Activated CD4-positive, alpha-beta T cell treated with anti-CD3 and anti-CD28 coated beads, Interleukin-2, amount 50 U/mL, for 16 hours (primary cell): ENCODE data around the gene ABCC5.
"Not testable (repeated sequence)": the region's sequence is repeated elsewhere in the genome, so short reads cannot be mapped to it uniquely, and the experiment has no call there.

Experiments
- DNase-seq: peaks from one replicate; pipeline ENCODE4 v3.0.0-alpha.2; 2020

Gene ABCC5

DNA sequence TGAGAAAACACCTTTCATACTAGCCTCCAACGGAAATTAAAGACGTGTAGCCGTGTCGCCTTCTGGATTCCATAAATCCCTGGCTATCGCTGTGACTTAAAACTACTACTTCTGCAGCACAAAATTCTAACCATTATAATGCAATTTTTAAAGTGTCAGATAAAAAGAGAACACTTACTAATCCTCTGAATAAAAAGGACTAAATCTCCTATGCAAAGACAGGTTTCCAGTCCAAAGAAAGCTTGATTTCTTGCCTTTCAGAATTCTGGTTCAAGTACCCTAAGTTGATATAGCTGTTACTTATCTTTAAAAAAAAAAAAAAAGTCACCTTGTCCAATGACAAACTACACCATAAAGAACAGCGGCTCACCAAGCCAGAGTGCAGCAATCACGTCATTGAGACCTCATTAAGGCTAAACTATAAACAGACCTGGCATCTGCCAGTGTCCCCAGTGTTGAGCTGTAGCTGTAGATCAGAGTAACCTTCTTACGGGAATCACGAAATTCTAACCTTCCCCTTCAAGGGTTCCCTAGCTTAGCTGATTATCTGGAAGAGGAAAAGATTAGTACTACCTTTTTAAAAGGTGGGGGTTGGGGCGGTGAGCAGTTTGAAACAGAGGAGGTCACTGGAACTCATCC lies 2.2 kb downstream of the ABCC5 start:
- DNase-seq: no peak

DNA sequence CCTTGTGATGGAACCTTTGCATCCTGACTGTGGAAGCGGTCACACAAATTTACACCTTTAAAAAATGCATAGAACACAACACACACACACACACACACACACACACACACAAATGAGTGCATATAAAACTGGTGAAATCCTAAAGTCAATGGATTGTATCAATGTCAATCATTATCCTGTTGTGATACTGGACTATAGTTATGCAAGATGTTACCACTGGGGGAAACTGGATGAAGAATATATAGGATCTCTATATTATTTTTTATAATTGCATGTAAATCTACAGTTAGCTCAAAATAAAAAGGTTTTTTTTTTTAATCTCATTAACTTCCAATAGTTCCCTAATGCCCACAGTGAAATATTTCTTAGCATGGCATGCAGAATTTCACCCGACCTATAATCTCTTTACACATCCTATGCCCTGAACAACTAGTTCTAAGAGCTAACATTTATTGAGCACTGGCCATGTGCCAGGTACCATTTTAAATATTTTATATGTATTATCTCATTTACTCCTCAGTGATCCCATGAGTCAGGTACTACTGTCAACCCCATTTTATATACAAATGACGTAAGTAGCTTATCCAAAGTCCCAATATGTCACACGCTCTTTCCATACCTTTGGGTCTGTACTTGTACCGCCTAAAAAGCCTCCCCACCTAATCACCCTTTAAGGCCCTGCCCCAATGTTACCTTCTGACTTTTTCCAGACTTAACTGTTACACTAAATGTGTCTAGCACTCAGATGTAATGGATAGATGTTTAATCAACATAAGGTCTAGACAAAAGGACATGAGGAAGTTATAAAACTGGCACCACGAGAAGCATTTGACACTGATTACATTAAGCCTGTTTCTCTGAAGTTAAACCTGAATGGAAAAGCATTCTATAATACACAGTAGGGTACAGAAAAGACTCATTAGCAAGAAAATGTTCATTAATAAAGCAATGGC lies 5.5 kb downstream of the ABCC5 start:
- DNase-seq: no peak

DNA sequence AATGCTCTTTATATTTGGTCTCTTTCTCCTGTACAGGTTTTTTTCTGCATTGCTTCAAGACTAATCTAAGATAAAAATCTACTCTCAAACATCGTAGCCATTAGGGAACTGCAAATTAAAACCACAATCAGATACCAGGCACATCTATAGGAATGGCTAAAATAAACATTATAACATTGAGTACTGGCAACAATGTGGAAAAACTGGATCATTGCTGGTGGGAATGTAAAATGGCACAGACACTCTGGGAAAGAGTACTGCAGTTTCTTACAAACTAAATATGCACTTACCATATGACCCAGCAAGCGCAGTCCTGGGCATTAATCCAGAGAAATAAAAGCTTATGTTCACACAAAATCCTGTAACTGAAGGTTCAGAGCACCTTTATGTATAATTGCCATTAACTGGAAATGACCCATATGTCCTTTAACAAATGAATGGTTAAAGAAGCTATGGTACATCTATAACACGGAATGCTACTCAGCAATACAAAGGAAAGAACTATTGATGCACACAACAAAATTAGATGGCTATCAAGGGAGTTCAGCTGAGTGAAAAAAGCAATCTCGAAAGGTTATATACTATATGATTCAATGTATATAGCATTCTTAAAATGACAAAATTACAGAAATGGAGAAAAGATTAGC lies 6.3 kb downstream of the ABCC5 start:
- no peak for DNase-seq

DNA sequence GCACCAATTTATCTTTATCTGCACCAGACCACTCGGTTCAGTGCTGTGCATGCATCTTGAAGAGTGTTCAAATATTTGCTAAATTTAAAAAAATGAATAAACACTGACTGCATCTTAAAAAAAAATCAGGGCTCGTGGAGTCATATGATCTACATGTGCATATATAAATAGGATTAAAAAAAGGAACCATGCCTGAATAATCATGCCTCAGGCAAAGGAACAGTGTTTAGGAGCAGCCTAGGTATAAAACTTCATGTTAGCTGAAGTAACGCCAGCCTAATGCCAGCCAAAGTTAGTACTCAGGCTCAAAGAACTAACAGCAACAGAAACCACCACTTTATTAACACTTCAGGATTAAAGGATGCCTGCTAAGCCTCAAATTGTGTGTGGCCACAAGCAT lies 9.5 kb downstream of the ABCC5 start:
- DNase-seq: no peak

DNA sequence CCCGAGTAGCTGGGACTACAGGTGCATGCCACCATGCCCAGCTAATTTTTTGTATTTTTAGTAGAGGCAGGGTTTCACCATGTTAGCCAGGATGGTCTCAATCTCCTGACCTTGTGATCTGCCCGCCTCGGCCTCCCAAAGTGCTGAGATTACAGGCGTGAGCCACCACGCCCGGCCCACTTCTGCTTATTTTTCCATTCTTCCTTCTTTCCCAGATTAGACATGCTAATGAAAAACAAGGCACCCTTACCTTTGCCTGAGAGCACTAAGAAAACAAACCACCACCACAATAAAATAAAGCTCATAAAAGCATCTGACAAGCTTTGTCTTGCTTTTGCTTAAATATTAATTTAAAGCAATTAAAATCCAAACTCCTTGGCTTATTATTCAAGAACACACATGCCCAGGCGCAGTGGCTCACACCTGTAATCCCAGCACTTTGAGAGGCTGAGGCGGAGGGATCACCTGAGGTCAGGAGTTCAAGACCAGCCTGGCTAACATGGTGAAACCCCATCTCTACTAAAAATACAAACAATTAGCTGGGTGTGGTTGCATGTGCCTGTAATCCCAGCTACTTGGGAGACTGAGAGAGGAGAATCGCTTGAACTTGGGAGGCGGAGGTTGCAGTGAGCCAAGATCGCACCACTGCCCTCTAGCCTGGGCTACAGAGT lies 10.4 kb downstream of the ABCC5 start:
- not testable (repeated sequence) for DNase-seq

DNA sequence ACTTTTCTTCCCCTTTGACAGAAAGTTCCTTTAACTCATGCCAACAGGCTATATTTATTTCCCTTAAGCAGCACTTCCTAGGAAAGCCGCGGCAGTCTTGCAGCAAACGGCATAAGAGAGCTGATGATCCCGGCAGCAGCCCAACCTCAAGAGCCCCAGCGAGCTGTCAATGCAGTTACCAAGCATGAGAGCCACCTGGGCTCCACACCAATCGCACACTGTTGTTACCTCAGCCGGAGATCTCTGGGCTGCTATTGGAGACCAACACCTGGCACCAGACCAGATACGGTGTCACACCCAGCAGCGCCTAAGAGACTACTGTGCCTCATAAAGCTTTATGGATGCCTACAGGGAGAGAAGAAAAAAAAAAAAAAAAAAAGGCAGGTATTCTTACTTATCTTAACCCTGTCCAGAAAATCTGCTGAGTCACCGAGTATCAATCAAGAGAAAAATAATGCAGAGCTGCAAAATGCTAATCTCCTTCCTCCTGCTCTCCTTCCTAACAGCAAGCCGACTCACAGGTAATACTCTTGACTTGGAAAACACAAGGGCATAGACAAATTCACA lies 11.7 kb downstream of the ABCC5 start:
- DNase-seq: no peak

DNA sequence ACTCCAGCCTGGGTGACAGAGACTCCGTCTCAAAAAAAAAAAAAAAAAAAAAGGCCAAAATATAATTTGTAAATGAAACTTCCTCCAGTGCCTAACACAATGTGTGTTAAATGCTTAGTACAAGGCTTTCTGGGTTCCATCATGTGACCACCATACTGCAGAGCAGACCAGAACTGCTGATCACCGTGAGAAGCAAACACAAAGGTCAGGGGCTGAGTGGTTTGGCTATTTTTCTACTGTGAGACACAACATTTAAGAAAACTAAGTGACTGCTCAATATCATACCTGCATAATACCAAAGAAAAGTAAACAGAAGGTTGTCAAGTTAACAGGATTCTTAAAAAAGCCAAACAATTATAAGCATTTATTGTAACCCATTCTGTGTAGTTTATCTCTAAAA lies 13.2 kb downstream of the ABCC5 start:
- no peak for DNase-seq

DNA sequence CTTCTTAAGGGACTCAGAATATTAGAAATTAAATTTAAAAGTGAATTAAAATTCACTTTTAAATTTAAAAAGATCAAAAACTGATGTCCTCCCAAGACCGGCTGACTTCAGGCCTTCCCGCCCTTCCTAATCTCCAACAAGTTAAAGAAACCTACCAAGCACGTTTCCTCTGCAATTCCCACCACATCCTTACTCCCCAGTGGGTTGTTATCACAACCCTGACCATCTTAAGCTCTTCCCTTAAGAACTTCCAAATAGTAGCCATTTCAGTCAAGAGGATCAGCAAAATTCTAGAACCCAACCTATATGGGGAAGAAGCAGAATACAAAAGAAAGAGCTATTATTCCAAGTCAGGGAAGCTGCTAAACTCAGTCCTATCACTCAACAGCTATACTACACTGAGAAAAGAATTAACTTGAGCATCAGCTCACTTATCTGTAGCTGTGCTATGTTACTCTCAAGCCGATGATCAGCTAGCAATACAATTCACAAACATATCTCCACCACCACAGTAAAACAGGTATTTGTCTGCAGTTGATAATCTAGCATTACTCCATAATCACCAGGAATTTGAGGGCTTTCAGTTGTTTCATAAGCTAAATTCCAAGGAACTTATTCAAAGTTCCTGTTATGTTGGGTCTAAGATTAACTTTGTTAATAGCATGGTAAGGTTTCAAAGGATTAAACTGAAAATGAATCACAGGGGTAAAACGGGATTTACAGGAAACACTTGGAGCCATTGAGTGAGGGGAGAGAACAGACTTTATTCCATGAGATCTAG lies 14.3 kb downstream of the ABCC5 start:
- no peak for DNase-seq

DNA sequence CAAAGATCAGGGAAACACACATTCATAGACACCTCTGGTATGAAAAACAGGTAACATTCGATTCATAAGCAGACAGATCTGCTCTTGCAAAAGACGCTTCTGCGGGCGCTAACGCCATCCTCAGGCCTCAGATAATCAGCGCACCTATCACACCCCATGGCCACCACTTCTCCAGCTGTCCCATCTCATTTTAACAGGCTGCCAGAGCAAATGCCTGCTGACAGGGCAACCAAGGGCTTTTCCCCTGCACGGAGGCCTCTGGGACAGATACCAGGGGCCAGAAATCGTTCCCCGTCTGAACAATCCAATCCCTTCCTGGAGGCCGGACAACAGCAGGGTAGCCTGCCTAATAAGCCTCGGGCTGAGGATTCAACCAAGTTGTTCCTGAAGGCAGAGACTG lies 15.2 kb downstream of the ABCC5 start:
- DNase-seq: no peak

DNA sequence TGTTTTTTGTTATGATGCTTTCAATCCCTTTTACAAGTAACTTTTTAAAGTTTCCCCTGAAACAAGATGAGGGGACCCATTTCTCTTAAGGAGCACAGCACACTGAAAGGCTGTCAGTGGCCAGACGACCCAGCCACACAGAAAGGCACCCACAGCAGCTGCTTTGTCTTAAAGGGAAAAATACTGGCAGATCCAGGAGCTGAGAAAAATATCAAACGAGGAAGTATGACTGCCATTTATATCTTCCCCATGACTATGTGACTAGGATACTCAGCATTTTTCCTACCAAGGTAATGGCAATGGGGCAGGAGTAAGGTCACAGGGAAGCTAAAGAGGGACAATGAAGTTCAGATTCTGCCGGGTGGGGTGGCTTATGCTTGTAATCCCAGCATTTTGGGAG lies 15.9 kb downstream of the ABCC5 start:
- DNase-seq: no peak

DNA sequence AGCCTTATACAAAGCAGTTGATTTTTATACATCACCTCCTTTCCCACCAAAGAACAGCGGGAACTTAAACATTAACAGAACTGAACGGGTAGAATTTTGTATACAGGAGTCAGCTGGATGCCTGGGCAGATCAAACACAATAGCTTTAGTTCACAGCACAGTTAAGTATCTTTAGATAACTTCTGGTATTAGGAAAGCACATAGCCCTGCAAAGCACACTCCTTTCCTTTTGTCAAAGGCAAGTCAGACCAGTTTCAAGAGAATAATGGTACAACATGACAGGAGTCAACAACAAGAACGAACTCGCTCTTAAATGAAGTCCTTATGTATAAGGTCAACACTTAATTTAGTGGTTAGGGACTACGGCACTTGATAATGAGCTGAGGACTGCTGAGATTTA lies 26.3 kb downstream of the ABCC5 start:
- DNase-seq: no peak

DNA sequence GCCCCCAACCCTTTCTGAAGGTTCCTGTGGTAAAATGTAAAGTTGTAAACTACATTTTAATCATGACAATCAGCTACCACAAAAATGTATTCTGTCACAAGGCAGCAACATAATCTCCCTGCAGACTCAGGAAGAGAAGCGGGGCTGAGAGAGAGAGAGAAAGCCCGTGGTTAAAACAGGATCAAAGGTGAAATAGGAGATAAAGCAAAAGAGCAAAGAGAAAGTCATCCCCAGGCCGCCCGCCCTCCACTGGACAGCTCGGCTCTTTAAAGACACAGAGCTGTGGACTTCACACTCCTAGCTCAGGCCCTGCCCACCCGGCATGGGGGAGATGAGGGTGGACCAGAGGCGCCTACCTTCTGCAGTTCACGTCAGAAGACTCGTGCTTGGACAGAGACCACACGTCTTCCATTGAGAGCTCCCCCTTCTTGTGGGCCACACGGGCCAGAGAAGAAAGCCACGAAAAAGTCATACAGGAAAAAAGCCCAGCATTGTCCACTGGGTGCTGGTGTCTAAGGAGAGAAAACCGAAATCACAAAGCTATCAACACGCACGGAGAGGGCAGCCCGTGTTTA lies 29.4 kb downstream of the ABCC5 start:
- DNase-seq: no peak

DNA sequence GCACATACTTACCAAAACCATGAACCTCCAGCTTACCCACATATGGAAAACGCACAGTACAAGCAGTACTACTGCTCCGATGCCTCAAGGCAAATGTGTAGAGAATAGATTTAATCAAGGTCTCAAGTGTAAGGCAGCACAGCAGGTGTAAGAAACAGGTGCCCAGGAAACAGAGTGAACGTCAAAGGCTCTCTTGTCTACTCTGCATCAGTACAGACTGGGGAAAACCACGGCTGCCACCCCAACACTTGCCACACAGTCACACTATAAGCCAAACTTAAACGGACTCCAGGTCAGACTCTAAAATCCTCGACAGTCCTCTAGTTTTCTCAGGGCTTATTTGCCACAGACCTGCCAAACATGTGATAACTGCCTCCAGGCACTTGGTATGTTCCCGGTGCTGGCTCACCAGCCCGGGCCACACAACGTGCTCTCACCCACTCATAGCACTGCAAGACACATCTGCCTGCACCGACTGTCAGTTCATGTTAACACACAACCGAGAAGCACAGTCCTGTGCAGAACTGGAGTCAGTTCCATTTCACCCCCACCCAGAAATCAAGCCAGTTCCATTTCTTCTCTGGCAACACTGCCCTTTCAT lies 30.6 kb downstream of the ABCC5 start:
- DNase-seq: no peak

DNA sequence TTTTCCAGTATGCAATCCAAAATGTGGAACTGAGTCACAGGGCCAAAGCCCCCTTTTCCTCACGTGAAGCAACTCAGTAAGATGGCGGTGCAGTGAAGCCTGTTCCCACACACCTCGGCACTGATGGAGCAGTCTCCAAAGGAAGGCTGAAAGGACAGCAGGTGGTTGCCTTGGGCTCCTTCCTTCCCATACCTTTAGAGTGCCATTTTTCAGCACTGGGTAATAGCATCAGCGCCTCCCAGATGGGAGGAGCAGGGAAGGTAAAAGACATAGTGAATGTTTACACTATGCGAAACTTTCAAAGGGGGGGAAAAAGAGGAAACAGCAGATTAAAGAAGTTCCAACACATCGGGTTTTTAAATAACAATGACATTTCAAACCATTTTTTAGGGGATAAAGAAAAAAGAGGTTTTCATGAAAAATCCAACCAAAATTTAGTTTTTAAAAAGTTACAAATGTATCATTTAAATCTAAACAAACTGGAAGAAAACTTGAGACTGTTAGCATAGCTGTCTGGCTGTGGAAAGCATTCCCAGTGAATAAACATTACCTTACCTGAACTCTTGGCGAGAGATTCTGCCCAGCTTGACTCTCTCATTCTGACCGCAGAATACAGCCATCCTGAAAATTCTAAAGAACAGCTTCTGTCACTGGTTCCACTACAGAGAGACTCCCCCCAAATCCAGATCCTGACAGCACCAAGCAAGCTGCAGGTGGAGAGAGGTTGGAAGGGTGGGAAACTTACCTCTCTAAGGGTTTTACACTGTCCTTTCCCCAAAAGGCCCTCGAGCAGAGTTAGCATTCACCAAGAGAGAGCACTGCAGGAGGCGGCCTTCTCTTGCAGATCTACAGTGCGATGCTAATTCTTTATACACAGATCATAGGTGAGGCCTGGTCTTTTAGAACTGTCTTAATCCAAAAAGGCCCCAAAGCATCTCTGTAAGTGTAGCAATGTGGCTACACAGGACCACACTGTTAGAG lies 32.6 kb downstream of the ABCC5 start:
- DNase-seq: no peak

DNA sequence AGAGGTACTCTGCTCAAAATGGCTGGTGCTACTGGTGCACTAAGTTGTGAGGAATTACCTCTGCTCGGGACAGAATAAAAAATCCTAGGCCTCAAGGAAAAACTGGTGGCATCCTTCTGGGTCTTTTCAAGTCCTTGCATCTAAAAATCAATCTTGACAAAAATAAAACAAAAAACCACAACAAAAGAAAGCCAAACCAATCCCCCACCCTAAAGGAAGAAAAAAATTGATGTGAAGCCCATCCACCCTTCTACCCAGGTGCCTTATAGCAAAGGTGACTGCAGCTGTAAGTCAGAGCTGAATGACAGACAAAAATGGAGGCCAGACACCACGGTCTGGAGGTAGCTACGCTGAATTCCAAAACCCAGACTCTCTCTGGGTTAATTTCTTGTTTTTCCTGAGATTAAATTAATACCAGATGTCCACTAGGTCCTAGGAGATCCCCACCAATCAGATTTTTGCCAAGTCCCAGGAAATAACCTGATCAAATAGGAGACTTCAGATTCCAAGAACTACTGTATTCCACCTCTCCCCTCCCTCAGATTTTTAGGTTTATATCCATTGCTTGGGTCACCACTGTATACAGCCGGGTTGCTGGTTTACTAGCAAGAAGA lies 33.5 kb downstream of the ABCC5 start:
- no peak for DNase-seq

DNA sequence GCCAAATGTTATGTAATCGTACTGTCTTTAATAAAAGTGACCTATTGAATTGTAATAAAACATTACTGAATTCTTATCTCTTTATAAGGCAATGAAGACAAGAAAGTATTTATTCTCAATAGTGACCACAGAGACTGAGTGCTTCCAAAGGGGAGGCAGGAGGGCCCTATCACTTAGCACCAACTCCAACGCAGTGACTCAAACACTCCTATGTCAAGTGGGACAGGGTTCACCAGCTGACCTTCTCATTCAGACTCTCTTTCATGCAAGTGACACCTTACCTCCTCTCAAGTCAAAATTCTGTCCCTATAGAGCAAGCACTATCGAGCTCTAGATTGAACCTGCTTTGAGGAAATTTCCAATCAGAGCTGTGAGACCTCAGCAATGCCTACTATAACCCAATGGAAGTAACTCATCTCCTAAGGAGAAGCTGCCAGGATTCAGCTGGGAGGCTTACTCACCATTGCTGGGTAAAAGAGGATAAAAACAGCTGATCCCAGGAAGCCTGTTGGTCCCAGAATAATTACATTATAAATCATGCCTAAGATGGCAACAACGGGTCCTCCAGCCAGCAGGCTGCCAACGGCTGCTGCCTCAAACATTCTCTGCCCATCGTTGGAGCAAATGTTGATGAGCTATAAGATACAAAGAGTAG lies 35.6 kb downstream of the ABCC5 start:
- no peak for DNase-seq

DNA sequence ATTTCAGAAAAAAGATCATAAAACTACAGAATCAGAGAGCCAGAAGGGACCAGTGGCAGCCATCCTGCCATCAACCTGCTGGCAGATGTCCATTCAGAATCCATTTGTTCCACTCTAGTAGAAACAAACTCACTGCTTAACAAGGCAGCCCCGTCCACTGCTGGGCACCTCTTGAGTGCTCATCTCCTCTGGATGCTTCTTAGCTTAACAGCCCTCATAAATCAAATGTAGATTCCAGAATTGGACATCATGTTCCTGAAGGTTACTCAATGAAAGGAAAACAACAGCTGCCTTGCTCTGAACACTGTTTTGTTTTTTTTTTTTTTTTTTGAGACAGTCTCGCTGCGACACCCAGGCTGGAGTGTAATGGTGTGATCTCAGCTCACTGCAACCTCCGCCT lies 37.3 kb downstream of the ABCC5 start:
- no peak for DNase-seq

DNA sequence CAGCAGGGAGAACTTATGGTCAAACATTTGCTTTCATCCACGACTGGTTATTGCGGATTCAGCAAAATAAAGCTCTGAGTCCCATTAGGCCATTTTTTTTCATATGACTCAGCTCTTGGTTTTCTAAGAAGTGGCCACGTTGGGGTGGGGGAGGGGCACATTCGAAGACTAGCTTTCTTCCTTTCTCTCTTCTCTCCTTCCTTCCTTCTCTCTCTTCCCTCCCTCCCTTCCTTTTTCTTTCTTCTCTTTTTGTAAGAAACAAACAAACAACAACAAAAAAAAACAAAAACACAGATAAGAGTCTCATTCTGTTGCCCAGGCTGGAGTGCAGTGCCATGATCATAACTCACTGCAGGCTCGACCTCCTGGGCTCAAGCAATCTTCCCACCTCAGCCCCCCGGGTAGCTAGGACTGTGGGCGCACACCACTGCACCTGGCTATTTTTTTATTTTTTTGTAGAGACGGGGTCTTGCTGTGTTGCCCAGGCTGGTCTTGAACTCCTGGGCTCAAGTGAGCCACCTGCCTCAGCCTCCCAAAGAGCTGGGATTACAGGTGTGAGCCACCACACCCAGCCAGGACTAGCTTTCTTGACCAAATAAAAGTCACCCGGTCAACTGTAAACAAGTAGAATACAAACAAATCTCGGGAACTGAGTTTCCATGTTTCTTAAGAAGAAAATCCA lies 41.6 kb downstream of the ABCC5 start:
- DNase-seq: no peak
